GM21515 (cell line): Measurements from ENCODE around the gene ERCC5.

Source experiments
- ATAC-seq: cut with Tn5 transposase; IDR thresholded peaks from one replicate; pipeline ENCODE4 v1.9.1; 2021; ENCODE audit not compliant: unreplicated experiment

The ERCC5 gene

DNA sequence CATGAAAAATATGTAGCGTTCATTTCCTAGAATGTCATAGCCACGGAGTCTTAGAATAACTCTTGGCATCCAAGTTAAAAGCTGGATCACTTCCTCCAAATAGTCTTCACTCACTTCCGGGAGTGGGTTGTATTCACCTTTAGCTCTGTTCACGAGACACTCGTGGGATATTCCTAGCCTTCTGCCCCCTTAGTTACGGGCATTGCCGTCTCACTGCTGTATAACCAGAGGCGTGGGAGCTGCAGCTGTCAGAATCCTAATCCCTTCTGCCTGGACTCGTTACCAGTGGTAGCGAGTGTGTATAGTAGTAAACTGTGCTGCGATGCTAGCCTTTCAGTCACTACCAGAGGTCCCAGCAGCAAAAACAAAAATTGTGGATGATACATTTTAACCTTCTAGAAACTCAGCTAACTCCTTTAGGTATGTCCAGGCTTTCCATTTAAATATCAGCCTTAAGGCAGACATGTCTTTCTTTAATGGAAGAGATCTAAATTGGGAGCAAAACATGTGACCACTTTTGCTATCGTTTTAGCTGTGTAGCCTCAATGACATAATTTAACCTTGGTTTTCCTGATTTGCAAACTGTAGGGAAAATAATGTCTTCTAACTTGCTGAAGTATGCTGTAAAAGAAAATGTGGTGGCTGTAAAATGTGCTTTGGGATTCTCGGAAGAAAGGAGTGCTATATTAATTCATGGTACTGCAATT is 34.1 kb downstream of the ERCC5 start:
- ATAC-seq = no peak

DNA sequence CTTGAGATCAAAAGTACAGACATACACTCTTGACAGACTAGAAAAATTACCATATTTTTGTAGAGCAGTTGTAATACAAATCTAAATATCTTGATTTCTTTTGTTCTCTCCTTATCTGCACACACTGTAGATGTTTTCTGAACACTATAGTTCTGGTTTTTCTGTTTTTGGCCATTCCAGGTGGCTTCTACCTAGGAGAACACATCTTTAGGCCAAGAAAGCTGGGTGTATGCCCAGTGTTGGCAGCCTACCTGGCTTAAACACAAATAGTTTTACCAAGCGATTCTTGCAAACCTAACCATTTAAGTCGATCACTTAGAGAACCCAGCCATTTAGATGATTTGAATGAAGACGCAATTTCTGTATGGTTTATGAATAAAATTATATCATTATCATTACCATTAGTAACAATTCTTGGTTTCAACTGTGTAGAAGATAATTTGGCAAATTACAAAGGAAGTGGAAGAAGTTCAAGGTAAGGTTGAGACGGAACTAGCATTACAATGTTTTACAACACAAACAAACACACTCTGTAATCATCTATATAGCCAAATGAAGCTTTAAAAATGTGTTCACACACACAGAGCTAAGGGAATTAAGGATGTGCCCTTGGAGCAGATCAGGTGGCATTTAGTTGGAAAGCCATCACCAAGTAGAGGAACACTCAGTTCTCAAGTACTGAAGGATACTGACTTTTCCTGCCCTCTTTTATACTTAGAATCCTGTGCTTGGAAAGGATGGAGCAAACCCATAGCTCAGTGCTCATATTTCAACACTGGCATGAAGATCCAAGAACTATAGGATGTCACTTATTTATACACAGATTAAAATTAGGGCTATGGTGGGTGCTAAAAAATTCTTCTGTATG is 36.2 kb downstream of the ERCC5 start:
- no peak for ATAC-seq

DNA sequence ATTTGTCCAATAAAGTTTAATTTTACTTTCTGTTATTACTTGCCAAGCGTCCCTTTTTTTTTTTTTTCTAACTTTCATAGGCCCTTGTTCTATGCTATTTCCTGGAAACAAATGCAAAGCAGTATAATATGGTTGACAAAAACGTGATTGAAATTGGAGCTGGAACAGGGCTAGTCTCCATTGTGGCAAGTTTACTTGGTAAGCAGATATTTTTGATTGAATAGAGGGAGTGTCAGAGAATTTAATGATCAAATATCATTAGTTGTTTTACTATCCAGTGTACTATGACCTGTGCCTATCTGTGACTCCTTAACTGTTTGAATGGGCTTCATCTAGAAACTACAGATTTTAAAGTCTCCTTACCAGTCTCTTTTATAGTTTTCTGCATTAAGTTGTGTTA is 46.7 kb downstream of the ERCC5 start:
- ATAC-seq = no peak

DNA sequence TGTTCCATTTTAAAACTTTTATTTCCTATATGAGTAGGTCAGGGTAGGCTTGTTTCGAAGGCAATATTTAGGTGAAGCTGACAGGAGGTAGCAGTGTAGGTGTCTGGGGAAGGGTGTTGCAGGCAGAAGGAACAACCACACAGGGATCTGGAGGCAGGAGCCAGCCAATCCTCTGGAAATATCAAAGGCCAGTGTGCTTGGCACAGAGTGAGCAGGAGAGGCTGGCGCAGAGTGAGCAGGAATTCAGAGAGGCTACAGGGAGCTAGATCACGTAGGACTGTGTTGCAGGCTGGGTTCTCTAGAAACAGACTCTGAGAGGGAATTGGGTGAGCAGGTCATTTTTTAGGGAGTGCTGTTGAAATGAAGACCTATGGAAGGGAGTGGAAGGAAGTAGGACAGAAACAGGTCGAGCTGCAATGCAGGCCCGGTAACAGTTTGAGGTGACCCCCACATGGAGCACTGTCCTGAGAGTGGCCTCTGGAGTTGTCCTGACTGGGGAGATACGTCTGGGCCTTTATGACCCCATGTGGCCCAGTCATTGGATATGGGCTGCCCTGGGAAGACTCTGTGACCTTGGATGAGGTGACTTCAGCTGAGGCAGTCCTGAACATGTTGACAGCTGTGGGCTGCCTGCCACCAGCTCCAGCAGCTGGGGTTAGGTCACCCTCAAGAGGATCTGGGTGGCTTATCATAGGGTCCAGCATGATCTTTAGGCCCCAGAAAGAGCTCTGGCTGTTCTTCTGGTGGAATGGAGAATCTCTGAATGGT is 51.7 kb downstream of the ERCC5 start:
- no peak for ATAC-seq

GRCh38 chr13:102900193-102900608 is 54.4 kb downstream of the ERCC5 start:
- ATAC-seq = no peak

- ATAC-seq = no peak
Measured at GRCh38 chr13:102901056-102901455, 55.2 kb downstream of the ERCC5 start.

DNA sequence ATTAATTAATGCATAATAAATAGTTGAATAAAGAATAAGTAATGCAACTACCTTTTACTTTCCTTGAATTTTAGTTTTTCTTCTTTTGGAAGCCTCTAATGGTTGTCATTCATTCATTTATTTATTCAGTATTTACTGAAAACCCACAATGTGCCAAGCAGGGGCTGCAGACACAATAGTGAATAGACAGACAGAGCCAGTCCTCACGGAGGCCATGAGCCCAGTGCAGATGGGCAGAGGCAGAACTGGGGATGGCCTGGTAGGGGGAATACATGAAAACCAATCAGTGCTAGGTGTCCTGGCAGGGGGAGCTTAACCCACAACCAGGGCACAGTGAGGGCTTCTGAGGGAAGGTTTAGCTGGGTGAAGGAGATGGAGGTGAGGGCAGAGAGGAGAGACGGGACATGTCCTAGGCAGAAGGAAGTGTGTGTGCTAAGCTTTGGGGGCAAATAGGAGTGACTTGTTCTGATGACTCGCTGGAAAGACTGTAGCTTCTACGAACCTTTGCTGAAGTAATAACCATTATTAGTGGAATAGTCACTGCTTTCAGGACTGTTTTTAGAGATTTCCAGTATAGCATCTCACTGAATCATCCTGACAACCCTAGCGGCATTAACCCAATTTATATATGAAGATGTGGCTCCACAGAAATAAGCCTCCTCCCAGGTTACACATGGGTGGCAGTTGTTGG is 55.9 kb downstream of the ERCC5 start:
- ATAC-seq = no peak

DNA sequence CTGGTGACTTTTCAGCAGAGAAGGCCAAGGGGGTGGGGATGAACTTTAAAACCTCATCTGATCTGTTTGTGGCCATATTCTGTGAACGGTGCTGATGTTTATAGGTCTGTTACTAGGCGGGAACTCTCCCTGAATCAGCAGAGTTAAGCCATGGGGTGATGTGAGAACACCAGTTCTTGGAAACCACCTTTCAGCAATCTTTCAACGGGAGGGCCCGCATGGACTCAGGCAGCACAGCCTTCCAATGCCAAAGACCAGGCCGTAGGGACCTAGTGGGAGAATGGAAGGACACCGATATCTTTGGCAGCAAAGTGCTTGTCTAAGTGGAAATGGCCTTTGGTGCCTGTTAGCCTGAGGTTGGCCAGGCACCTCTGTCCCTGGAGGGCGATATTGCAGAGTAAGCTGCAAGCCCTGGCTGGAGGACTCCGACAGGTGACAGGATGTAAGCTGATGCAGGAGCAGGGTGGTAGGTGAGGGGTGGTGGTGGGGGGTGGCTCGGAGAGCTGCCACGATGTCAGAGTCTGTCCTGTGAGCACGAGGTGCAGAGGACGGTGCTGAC is 57.0 kb downstream of the ERCC5 start:
- ATAC-seq = no peak

GRCh38 chr13:102903659-102904407 is 58.0 kb downstream of the ERCC5 start:
- ATAC-seq = no peak

- no peak for ATAC-seq
Measured at GRCh38 chr13:102904408-102904862, 58.6 kb downstream of the ERCC5 start.

- no peak for ATAC-seq
Measured at GRCh38 chr13:102905905-102906771, 60.3 kb downstream of the ERCC5 start.

DNA sequence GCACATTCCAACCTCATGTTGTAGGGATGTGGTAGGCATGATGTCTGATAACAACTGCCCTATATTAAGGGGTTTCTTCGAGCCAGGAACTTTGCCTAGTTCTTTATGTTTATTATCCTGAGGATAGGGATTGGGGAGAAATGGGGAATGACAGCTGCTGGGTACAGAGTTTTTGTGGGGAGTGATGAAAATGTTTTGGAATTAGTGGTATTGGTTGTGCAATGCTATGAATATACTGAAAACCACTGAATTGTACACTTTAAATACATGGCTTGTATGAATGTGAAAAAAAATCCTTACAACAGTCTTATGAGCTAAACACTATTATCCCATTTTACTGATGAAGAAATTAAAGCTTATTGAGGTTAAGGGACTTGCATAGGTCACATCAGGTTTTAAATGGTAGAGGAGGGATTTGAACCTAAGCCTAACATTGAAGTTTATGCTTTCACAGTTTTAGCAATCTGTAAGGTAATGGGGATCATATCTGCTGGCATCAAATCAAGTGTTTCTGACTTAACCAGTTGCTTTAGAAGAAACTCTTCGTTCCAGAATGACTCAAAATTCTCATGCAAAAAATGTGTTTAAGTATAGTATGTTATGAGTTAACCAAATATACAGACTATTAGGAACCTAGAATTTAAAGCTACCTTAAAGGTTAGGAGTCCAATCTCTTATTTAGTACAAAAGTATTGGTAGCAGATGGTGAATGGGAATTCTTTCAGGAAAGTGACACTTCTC is 61.4 kb downstream of the ERCC5 start:
- no peak for ATAC-seq

DNA sequence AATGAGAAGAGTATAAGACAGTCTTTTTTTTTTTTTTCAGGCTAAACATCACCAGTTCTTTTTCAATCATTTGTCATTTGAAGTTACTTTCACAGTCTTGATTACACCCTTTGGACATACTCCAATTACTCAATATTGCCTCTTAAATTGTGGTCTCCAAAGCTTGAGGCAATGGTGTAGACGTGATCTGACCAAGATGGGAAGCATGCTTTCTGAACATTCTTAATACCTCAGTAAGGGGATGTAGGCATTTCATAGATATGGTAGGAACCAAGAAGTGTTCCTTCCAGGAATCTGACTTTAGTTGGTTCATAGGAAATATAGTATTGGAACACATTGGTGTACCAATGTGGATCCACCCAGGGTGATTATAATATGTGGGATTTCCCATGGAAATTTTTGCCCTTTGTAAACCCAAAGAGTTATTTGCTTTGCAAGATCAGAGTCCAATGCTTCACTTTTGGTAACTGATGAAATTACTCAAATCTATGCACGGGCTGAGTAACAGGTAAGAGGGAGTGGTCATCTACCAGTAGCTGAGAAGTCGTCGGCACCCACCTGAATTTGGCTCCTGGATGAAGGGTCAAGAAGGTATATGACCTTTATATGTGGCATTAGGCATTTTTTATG is 62.2 kb downstream of the ERCC5 start:
- ATAC-seq = no peak

GRCh38 chr13:102909971-102910370 is 64.1 kb downstream of the ERCC5 start:
- no peak for ATAC-seq

GRCh38 chr13:102911336-102911735 is 65.5 kb downstream of the ERCC5 start:
- ATAC-seq = no peak

DNA sequence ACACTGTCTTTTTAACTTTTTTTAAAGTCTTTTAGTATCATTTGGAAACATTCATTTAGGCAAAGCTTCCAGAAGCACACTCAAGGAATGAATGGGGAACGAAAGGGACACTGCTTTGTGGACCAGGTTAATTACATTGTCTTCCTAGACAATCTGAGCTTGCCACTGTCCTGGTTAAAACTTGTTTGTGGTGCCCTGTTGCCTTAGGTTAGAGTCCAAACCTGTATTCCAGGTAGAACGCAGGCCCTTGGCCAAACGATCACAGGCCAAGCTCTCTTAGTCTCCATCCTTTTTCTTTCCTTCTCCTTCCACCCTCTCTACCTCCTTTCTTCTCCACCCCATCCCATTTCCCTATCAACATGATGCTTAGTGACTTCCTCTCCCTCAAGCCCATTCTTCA is 66.8 kb downstream of the ERCC5 start:
- no peak for ATAC-seq

- ATAC-seq = no peak
Measured at GRCh38 chr13:102913914-102914313, 68.1 kb downstream of the ERCC5 start.
